Adrenal gland (tissue), 12 donors: ENCODE data around the gene IGFBP5. TPM values are rescaled to one million over a fixed set of nuclear protein-coding genes. Genes with fewer than 3 reads are reported as not detected.
A peak's percentile ranks its signal among the peaks of the same experiment; 100 is the strongest.

Experiments used
- DNase-seq, 7 donors: peaks; one replicate each; pipeline ENCODE4 v3.0.0-alpha.2; 2019 to 2020
- H3K27ac ChIP-seq, 5 donors: fragments of 200-600 bp; sonication (generic) in 4 of 5; 1 replicate in 3 of 5; 2 replicates in 2 of 5; pipeline versions ENCODE4 v1.5.1 to v1.8.0; 2016 to 2020; ENCODE audit warnings: mild to moderate bottlenecking in 1 of 5
- H3K27me3 ChIP-seq: fragments of 200-600 bp; 2 replicates; pipeline ENCODE4 v1.8.0; 2021
- H3K36me3 ChIP-seq, 2 donors: fragments of 200-600 bp; replicated peaks in 1 of 2; 1 replicate in 1 of 2; 2 replicates in 1 of 2; pipeline versions ENCODE4 v1.5.1 to v1.8.0; 2018 to 2022
- H3K4me1 ChIP-seq, 2 donors: fragments of 200-600 bp; replicated peaks in 1 of 2; 1 replicate in 1 of 2; 2 replicates in 1 of 2; pipeline versions ENCODE4 v1.5.1 to v1.8.0; 2018 to 2021
- H3K4me3 ChIP-seq, 4 donors: fragments of 200-600 bp; sonication (generic) in 3 of 4; one replicate each; pipeline ENCODE4 v1.5.1; 2016 to 2018
- H3K9me3 ChIP-seq, 3 donors: fragments of 200-600 bp; sonication (generic) in 1 of 3; replicated peaks in 1 of 3; 1 replicate in 2 of 3; 2 replicates in 1 of 3; pipeline versions ENCODE4 v1.5.1 to v1.8.0; 2016 to 2021
- CTCF ChIP-seq, 6 experiments: fragments of 450-650 bp in 4 of 6; fragments of 200-600 bp in 2 of 6; sonication (generic) in 1 of 6; IDR thresholded peaks; 1 replicate in 5 of 6; 2 replicates in 1 of 6; pipeline versions ENCODE4 v1.5.1 to v1.8.0; 2016 to 2021; ENCODE audit warnings: antibody characterized with exemption in 6 of 6, mild to moderate bottlenecking in 2 of 6, moderate library complexity in 1 of 6
- POLR2A ChIP-seq, 2 donors: fragments of 450-650 bp; IDR thresholded peaks; one replicate each; pipeline ENCODE4 v1.6.1; 2017; ENCODE audit warnings: antibody characterized with exemption in 2 of 2, mild to moderate bottlenecking in 2 of 2, moderate library complexity in 1 of 2
- WGBS, 4 donors: extraction: QIAGEN DNeasy Blood & Tissue Kit in 2 of 4; methylation state at CpG; one replicate each; pipeline versions ENCODE4 v1.1.5 to v1.1.7; 2013 to 2017; 5-methylcytosine and 5-hydroxymethylcytosine counted together
- intact Hi-C, 2 donors: fragments of 100-400 bp; cut with DNase I; formaldehyde crosslinking; loops; one replicate each; pipeline versions ENCODE4 v1.14.1 to v1.15.0; 2022 to 2023
- polyA plus RNA-seq, 3 donors: library from polyadenylated mRNA; stranded (reverse); fragments of 200-250 nt in 2 of 3; fragments of 350-450 nt in 1 of 3; fragmentation: Illumina TruSeq in 1 of 3; extraction: RNeasy Lipid Tissue Mini Kit (QIAGEN cat#74804) in 1 of 3; gene quantifications; one replicate each; pipeline ENCODE4 v1.2.3, GENCODE V29; 2013 to 2014
- total RNA-seq, 9 donors: library from RNA; depleted of rRNA in 4 of 9; stranded (reverse); fragments of >200 nt in 4 of 9; fragments of 120-200 nt in 1 of 9; fragmentation: NEBNext Ultra II Directional in 1 of 9; extraction: Animal tissue kit (Norgen Biotek cat#: 25700) in 1 of 9; gene quantifications; one replicate each; pipeline versions ENCODE4 v1.1.0 to v1.2.4, GENCODE V29; 2013 to 2023
- donor health status: healthy with polysubstance abuse.
- donor health status: Bipolar disorder and iron deficiency.
- donor health status: DM: yes; HTN: yes; CAD: no.
- donor health status: DM: no; HTN: no; CAD: no.
- donor health status: DM: no; HTN: no; CAD: no.
- donor health status: DM: yes; HTN: yes; CAD: no.

Gene IGFBP5
- total and polyA plus RNA-seq, 12 donors, result 92.5 to 2,550 (median 609) TPM

- peak overlapping the region in 1 of 5 donors; percentile 62 for H3K27ac ChIP-seq
- intact Hi-C loops, result no loop called here
Observed at GRCh38 chr2:216741223-216741593, 45.9 kb upstream of the IGFBP5 start.

GRCh38 chr2:216740557-216741222 is 45.3 kb upstream of the IGFBP5 start:
- peak in 2 of 7 donors; percentile 17 to 18 for DNase-seq
- intact Hi-C loops, result no loop called here
- Histone ChIP-seq H3K4me3 (no peak overlapping the region), H3K27me3 (no peaks in the 10 kb centered on the region), H3K36me3 (no peaks in the 10 kb centered on the region), H3K9me3 (no peaks in the 10 kb centered on the region), H3K27ac (peak overlapping the region in 1 of 5 donors; percentile 62), H3K4me1 (peaks cover 0 to 5% of the 10 kb centered on the region in 2 donors)
- TF ChIP-seq POLR2A (IDR thresholded peaks at IDR 0.05), result no peak
- TF ChIP-seq CTCF (IDR thresholded peaks at IDR 0.05), result no peak
- 70 to 77% (median 76%) methylated on average over 6 of the region's 6 CpGs for WGBS, 4 donors

More at GRCh38 chr2:216741223-216741593, 45.9 kb upstream of the IGFBP5 start:
- Histone ChIP-seq H3K36me3 (no peaks in the 10 kb centered on the region), H3K4me3 (no peak overlapping the region), H3K4me1 (peaks cover 0 to 3% of the 10 kb centered on the region in 2 donors), H3K27me3 (no peaks in the 10 kb centered on the region), H3K9me3 (no peaks in the 10 kb centered on the region)
- WGBS, 4 donors, result 66 to 84% (median 78%) methylated on average over 2 of the region's 2 CpGs
- no peak for DNase-seq
- no peak for TF ChIP-seq POLR2A (IDR thresholded peaks at IDR 0.05)
- no peak for TF ChIP-seq CTCF (IDR thresholded peaks at IDR 0.05)

GRCh38 chr2:216739035-216739434 is 43.7 kb upstream of the IGFBP5 start:
- WGBS, 4 donors, result 85 to 95% (median 87%) methylated on average over 3 of the region's 3 CpGs
- H3K4me3 ChIP-seq, result no peak overlapping the region
- H3K27me3 ChIP-seq, result no peaks in the 10 kb centered on the region
- peak in 1 of 7 donors; percentile 33 for DNase-seq
- H3K36me3 ChIP-seq, result no peaks in the 10 kb centered on the region
- H3K27ac ChIP-seq, result no peak overlapping the region
- no peaks in the 10 kb centered on the region for H3K9me3 ChIP-seq
- TF ChIP-seq CTCF (IDR thresholded peaks at IDR 0.05) (no peak), POLR2A (IDR thresholded peaks at IDR 0.05) (no peak)
- intact Hi-C loops, result no loop called here
- H3K4me1 ChIP-seq, result peaks cover 0 to 6% of the 10 kb centered on the region in 2 donors

GRCh38 chr2:216737676-216738075 is 42.3 kb upstream of the IGFBP5 start:
- 82 to 92% (median 88%) methylated on average over 4 of the region's 4 CpGs for WGBS, 4 donors
- TF ChIP-seq POLR2A (IDR thresholded peaks at IDR 0.05) (no peak), CTCF (IDR thresholded peaks at IDR 0.05) (no peak)
- Histone ChIP-seq H3K9me3 (no peaks in the 10 kb centered on the region), H3K4me1 (peaks cover 0 to 6% of the 10 kb centered on the region in 2 donors), H3K27me3 (no peaks in the 10 kb centered on the region), H3K4me3 (no peak overlapping the region), H3K27ac (no peak overlapping the region), H3K36me3 (no peaks in the 10 kb centered on the region)
- DNase-seq, result no peak
- intact Hi-C loops, result no loop called here
